WTC11 (cell line): ENCODE results near the gene CLEC4M. TPM values are rescaled to one million over a fixed set of nuclear protein-coding genes. Genes with fewer than 3 reads are reported as not detected.
A peak's percentile ranks its signal among the peaks of the same experiment; 100 is the strongest.

Experiments
- ATAC-seq: fragments of 200-7000 bp; cut with Tn5 transposase; 2 replicates; pipeline ENCODE4 v1.10.0; 2021; ENCODE audit warnings: mild to moderate bottlenecking, moderate library complexity
- CTCF ChIA-PET: fragments of 300-600 bp; sonication (Branson Sonifier 250); formaldehyde crosslinking; loops from one replicate; lab custom pipeline; 2021; ENCODE audit warnings: antibody characterized with exemption; lab: Charles Lee
- POLR2A ChIA-PET: fragments of 350-600 bp; sonication (Branson Sonifier 250); formaldehyde crosslinking; loops from one replicate; lab custom pipeline; 2021; ENCODE audit warnings: antibody characterized with exemption; lab: Charles Lee
- DNase-seq: peaks from one replicate; pipeline ENCODE4 v3.0.0; 2021; ENCODE audit warnings: low spot score
- H3K27ac Mint-ChIP-seq: 2 replicates; pipeline ENCODE4 v1.8.0; 2021; ENCODE audit warnings: mixed read lengths
- H3K27me3 Mint-ChIP-seq: 2 replicates; pipeline ENCODE4 v1.8.0; 2021; ENCODE audit warnings: low read depth, mild to moderate bottlenecking, moderate library complexity, mixed read lengths
- H3K36me3 Mint-ChIP-seq: 2 replicates; pipeline ENCODE4 v1.8.0; 2021; ENCODE audit warnings: mixed read lengths
- H3K4me1 Mint-ChIP-seq: 2 replicates; pipeline ENCODE4 v1.8.0; 2022; ENCODE audit warnings: mixed read lengths
- H3K4me3 Mint-ChIP-seq: 2 replicates; pipeline ENCODE4 v1.8.0; 2021; ENCODE audit warnings: mild to moderate bottlenecking, moderate library complexity, mixed read lengths
- H3K9me3 Mint-ChIP-seq: 2 replicates; pipeline ENCODE4 v1.8.0; 2021; ENCODE audit warnings: mixed read lengths
- AFF4 ChIP-seq: sonication (generic); formaldehyde crosslinking; IDR thresholded peaks from 2 replicates; pipeline ENCODE4 v1.8.1; 2023; ENCODE audit warnings: mild to moderate bottlenecking, missing genetic modification reagents, borderline replicate concordance
- ATF2 ChIP-seq: sonication (generic); formaldehyde crosslinking; IDR thresholded peaks from 2 replicates; pipeline ENCODE4 v1.8.1; 2022; ENCODE audit warnings: low read depth, missing genetic modification reagents, borderline replicate concordance
- CBFB ChIP-seq: sonication (generic); formaldehyde crosslinking; IDR thresholded peaks from 2 replicates; pipeline ENCODE4 v1.8.1; 2022; ENCODE audit warnings: mild to moderate bottlenecking, low read depth, missing genetic modification reagents
- CREM ChIP-seq: sonication (generic); formaldehyde crosslinking; IDR thresholded peaks from 2 replicates; pipeline ENCODE4 v1.8.1; 2022; ENCODE audit warnings: mild to moderate bottlenecking, missing genetic modification reagents, moderate library complexity
- ELF4 ChIP-seq: sonication (generic); formaldehyde crosslinking; IDR thresholded peaks from 2 replicates; pipeline ENCODE4 v1.8.1; 2022; ENCODE audit warnings: low read depth, mild to moderate bottlenecking, moderate library complexity, missing genetic modification reagents
- ETV6 ChIP-seq: sonication (generic); formaldehyde crosslinking; IDR thresholded peaks from 2 replicates; pipeline ENCODE4 v1.8.1; 2022; ENCODE audit warnings: mild to moderate bottlenecking, missing genetic modification reagents
- FOXP1 ChIP-seq: sonication (generic); formaldehyde crosslinking; IDR thresholded peaks from 2 replicates; pipeline ENCODE4 v1.8.0; 2022; ENCODE audit warnings: missing genetic modification reagents, mild to moderate bottlenecking, moderate library complexity, borderline replicate concordance
- GTF2I ChIP-seq: fragments of 250-450 bp; sonication (Bioruptor Pico); conservative IDR thresholded peaks from 2 replicates; pipeline ENCODE4 v1.4.0; 2021; ENCODE audit warnings: mild to moderate bottlenecking
- JAZF1 ChIP-seq: fragments of 250-450 bp; sonication (Bioruptor Pico); IDR thresholded peaks from 2 replicates; pipeline ENCODE4 v1.9.0; 2021; ENCODE audit warnings: moderate library complexity, mild to moderate bottlenecking, inconsistent platforms
- NR1H2 ChIP-seq: sonication (generic); formaldehyde crosslinking; IDR thresholded peaks from 2 replicates; pipeline ENCODE4 v1.9.0; 2021; ENCODE audit warnings: mild to moderate bottlenecking, moderate library complexity, missing genetic modification reagents
- SOX15 ChIP-seq: fragments of 250-450 bp; sonication (Bioruptor Pico); IDR thresholded peaks from 2 replicates; pipeline ENCODE4 v1.9.0; 2021; ENCODE audit warnings: mild to moderate bottlenecking
- STAT6 ChIP-seq: sonication (generic); formaldehyde crosslinking; conservative IDR thresholded peaks from 2 replicates; pipeline ENCODE4 v1.8.1; 2023; ENCODE audit warnings: mild to moderate bottlenecking, low read depth, missing genetic modification reagents, moderate library complexity
- TEAD4 ChIP-seq: sonication (generic); formaldehyde crosslinking; IDR thresholded peaks from 2 replicates; pipeline ENCODE4 v1.8.0; 2022; ENCODE audit warnings: mild to moderate bottlenecking, missing genetic modification reagents
- USF2 ChIP-seq: sonication (generic); formaldehyde crosslinking; IDR thresholded peaks from 2 replicates; pipeline ENCODE4 v1.8.1; 2023; ENCODE audit warnings: mild to moderate bottlenecking, missing genetic modification reagents, moderate library complexity
- ZMAT4 ChIP-seq: fragments of 250-450 bp; sonication (Bioruptor Pico); IDR thresholded peaks from 2 replicates; pipeline ENCODE4 v1.9.0; 2021; ENCODE audit warnings: mild to moderate bottlenecking
- total RNA-seq: library from RNA; stranded (reverse); gene quantifications from 3 replicates; pipeline ENCODE4 v1.2.3, GENCODE V29; 2021

CLEC4M gene
- total RNA-seq, 1 experiment from 2014 or later = not detected

- DNase-seq (no peak), ATAC-seq (no peak)
- H3K4me3 Mint-ChIP-seq = peak overlapping the region; percentile 32; the same call in 1 of the 2 replicates
- no peaks in the 10 kb centered on the region for H3K36me3 Mint-ChIP-seq
- H3K4me1 Mint-ChIP-seq = peaks cover 13% of the 10 kb centered on the region
- POLR2A ChIA-PET = no interaction called here
- no peaks in the 10 kb centered on the region for H3K9me3 Mint-ChIP-seq
- no peak for TF ChIP-seq SOX15
- CTCF ChIA-PET = interaction anchor here (1.8 to 2.9 kb wide), 2 partner anchors 50 to 68 kb away, joined by 6 to 14 read pairs; partner anchors contain the start of gene TRAPPC5
- peaks cover 84% of the 10 kb centered on the region for H3K27me3 Mint-ChIP-seq
- H3K27ac Mint-ChIP-seq = no peak overlapping the region
Measured at GRCh38 chr19:7731218-7731595, 31.8 kb upstream of the CLEC4M start.

GRCh38 chr19:7731615-7732014 lies 31.4 kb upstream of the CLEC4M start:
- no peak for ATAC-seq
- POLR2A ChIA-PET = no interaction called here
- TF ChIP-seq GTF2I (CRISPR knock-in tag) (no peak), ETV6 (CRISPR knock-in tag) (no peak), STAT6 (CRISPR knock-in tag) (no peak), JAZF1 (CRISPR knock-in tag) (no peak), ATF2 (CRISPR knock-in tag) (no peak), CREM (CRISPR knock-in tag) (no peak), TEAD4 (CRISPR knock-in tag) (no peak), NR1H2 (no peak), CBFB (CRISPR knock-in tag) (no peak), ELF4 (no peak), AFF4 (CRISPR knock-in tag) (no peak), ZMAT4 (CRISPR knock-in tag) (no peak), FOXP1 (no peak), USF2 (CRISPR knock-in tag) (no peak)
- TF ChIP-seq, all 79 proteins: peak for 0
- Mint-ChIP-seq H3K4me3 (peak overlapping the region; percentile 32), H3K4me1 (peaks cover 13% of the 10 kb centered on the region), H3K27ac (no peak overlapping the region), H3K27me3 (peaks cover 86% of the 10 kb centered on the region), H3K9me3 (no peaks in the 10 kb centered on the region), H3K36me3 (no peaks in the 10 kb centered on the region)
- CTCF ChIA-PET = interaction anchor here (1.8 kb wide), 1 partner anchor 68 kb away, joined by 6 read pairs; no protein-coding TSS in a partner anchor
- no peak for DNase-seq
